CD4-positive, alpha-beta T cell treated with Interleukin-4 for 4 hours (primary cell): ENCODE data around the gene ZNRF1.
"Not testable (repeated sequence)": the region's sequence is repeated elsewhere in the genome, so short reads cannot be mapped to it uniquely, and the experiment has no call there.

Experiments used
- DNase-seq: peaks from one replicate; pipeline ENCODE4 v3.0.0-alpha.2; 2020

The ZNRF1 gene

DNA sequence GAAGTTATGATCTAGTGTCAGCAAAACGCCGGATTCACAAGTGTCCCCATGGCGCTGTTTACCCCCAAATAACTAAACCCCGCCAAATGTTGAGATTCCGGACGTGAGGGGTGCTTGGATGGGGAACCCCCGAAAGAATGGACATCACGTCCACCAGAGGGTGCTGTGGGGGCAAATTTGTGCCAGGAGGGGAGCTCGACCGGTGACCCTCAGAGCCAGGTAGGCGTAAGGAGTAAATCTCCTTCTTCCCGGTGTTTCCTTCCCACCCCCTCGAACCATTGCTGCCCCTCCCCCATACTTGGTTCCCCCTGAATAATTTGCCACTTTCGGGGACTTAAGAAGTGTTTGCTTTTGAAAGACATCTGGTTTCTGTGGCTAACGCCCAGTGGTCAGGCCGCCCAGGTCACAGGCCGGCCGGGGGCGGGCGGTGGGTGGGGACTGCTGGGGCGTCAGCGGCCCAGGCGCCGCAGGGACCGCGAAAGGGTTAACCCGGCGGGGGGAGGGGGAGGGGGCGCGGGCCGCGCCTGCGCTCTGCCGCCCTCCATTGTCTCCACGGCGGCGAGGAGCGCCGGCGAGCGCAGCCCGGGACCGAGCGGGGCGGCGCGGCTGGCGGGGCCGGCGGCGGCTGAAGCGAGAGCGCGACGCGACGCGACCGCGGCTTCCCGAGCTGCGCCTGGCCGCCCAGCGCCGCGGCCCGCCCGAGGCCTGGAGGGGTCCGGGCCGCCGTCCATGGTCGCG is at the start of gene ZNRF1:
Gene ZNRF1, plus strand, starts transcription at position 544 of the 738 bp plus-strand sequence. CDS start 648 bp downstream, outside the sequence.
- DNase-seq, result peak; percentile 79

DNA sequence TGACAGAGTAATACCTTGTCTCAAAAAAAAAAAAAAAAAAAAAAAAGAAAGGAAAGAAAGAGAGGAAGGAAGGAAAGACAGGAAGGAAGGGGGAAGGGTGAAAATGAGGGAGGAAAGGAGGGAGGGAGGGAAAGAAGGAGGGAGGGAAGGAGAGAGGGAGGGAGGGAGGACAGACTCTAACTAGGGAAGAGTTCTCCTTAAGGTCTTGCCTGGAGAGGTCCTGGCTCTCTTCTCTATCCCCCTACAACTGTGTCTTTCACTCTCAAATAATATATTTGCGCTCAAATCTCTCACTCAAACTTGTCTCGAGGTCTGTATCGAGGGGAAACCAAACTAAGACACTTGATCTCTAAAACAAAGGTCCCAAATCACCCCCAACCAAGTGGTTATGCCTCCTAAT is 49.5 kb upstream of the ZNRF1 start:
- DNase-seq, result no peak

DNA sequence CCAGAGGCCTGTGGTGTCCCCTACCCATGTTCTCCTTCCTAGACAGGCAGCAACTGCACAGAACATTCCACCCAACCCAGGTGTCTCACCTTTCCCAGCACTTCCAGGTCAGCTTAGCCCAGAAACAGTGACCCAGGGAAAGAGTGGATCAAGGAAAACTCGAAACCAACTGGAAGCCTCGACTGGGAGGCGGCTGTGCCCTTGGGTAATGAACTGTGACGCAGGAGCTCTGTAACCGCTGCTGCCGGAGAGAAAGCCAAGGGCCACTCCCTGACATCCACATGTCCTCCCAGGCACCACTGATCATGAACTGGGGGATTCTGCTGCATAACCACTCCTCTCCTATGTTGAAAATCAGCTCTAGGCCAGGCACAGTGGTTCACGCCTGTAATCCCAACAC is 48.3 kb upstream of the ZNRF1 start:
- no peak for DNase-seq

DNA sequence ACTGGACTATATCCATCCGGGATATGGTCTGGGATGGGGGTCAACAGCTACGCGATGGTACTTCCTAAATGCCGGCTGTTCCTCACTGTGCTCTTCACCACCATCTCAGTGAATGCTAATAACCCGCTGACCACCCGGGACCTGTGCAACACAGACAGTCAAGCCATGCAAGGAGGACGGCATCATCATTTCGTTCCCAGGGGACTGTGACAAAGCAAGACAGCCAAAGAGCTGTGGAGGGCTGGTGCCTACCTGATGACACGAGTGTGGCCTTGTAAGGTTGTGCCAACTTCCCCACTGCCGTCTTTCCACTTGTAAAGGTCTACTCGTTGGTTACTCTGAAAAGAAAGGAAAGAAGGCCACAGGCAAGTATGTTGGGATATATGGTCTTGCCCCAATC is 47.6 kb upstream of the ZNRF1 start:
- no peak for DNase-seq

DNA sequence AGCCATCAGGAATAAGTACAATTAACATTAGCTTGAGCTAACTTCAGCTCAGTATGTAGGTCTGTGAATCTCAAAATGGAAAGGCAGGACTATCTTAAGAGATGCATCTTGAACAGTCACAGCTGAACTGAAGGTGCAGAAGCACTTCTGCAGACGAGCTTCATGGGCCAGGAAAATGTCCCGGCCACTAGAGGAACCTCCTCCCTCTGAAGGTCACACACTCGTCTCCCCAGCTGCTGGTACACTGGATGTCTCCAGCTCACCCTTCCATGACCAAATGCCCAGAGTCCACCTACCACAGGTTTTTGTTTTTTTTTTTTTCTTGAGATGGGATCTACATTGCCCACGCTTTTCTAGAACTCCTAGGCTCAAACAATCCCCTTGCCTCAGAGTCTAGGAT is 47.1 kb upstream of the ZNRF1 start:
- no peak for DNase-seq

DNA sequence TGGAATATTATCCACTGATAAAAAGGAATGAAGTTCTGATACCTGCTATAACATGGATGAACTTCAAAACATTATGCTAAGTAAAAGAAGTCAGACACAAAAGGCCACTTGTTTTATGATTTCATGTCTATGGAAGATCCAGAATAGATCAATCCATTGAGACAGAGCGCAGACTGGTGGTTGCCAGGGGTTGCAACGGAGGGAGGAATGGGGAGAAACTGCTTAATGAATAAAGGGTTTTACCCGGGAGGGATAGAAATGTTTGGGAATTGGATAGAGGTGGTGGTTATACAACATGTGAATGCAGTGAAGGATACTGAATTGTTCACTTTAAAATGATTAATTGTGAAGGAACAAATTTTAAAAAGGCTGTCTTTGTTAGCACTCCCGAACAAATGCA is 44.1 kb upstream of the ZNRF1 start:
- DNase-seq, result no peak

DNA sequence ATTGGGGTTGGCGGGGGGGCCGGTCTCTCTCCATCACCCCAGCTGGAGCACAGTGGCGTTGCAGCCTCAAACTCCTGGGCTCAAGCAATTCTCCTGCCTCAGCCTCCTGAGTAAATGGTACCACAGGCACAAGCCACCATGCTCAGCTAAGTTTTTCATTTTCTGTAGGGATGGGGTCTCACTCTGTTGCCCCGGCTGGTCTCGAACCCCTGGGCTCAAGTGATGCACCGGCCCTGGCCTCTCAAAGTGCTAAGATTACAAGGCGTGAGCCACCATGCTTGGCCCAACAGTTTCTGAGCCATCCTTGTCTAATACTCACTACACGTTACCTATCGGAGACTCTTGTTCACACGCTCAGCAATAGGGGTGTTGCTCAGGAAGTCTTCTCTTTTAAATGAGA is 25.5 kb upstream of the ZNRF1 start:
- DNase-seq, result no peak

DNA sequence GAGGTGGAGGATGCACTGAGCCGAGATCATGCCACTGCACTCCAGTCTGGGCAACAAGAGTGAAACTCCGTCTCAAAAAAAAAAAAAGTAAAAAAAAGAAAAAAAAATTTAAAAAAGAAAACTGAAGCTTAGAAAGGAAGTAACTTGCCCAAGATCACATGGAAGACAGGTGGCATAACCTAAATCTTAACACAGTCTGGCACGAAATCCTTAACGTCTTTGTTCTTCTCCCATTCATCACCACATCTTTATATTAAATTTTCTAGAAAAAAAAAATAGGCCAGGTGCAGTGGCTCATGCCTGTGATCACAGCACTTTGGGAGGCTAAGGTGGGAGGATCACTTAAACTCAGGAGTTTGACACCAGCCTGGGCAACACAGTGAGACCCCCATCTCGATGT is 23.2 kb upstream of the ZNRF1 start:
- no peak for DNase-seq

DNA sequence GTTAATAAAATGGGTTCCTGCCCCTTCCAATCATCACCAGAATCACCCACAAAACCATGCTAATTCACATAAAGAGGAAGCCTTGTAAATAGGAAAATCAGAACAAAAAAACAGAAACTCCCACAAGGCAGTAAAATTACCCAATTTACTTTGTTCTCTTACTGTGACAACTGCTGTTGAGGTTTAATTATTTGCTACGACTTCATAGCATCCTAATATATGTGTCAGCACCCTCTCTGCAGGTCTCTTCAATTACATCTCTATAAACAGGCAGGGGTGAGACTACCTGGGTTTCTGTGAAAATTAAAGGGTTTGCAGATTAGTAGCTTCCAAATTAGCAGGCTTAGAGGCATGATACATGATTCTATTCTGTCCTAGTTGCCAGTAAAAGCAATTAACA is 16.6 kb upstream of the ZNRF1 start:
- no peak for DNase-seq

DNA sequence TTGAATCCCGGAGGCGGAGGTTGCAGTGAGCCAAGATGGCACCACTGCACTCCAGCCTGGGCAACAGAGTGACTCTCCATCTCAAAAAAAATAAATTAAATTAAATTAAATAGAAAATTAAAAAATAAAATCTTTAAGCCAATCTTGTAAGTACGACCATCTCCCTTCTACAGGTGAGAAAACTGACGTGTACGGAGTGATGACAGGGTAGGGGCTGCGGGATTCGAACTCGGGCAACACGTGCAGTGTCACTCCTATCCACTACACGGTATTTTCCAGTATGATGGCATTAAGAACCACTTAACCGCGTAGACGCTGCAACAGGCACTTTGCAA is 14.7 kb upstream of the ZNRF1 start:
- no peak for DNase-seq

DNA sequence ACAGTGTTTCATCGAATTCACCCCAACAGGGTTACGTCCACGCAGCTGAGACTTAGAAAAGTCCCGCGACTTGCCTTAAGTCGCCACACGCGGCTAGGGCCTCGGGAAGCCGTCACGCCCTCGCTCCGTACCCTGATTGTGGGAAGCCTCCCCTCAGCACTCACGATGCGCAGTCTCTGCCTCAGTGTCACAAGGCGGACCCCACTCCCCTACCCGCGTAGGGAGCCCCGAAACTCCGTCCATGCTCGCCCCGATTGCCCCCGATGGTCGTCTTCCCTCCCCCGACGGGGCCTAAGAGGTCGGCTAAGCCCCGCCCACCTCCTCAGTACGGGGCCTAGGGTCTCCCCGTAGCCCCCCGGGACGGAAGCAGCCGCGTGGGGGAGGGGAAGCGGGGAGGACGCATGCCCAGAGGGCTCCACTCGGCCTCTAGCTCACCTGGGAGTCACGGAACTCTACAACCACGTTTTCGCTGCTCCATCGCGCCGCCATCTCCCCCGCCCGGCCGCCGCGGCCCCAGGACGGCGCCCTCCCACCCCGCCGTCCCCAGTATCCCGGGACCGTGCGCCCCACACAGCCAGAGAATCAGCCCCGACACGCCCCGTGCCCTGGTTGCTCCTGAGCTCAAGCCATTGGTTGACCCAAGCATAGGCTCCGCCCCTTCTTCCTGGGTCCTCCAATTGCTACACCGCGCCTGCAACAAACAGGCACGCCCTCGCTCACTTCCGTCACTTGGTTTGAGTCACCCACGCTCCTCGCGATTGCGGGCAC is 14.1 kb upstream of the ZNRF1 start, which contains the start of gene WDR59:
Gene WDR59, minus strand, starts transcription at position 595 of the 768 bp plus-strand sequence. Its CDS starts 106 bp downstream, at position 489.
- peak; percentile 98 for DNase-seq

DNA sequence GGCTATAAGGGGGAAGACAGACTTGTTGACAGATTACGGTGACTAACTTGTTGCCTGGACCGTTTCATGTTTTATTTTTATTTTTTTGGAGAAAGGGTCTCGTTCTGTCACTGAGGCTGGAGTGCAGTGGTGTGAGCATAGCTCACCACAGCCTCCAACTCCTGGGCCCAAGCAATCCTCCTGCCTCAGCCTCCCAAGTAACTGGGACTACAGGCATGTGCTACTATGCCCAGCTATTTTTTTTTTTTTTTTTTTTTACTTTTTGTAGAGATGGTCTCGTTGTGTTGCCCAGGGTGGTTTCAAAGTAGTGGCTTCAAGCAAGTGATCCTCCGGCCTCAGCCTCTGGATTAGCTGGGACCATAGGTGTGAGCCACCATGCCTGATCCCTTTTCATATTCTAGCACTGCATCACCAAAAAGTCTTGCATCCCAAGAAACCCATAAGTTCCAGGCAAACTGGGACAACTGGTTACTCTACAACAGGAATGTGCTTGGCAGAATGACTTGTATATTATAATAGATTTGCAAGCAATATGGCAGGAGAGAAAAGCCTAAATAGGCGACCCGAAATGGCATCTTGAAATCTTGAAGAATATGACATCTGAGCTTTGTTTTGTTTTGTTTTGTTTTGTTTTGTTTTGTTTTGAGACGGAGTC is 11.7 kb upstream of the ZNRF1 start:
- DNase-seq, result no peak

DNA sequence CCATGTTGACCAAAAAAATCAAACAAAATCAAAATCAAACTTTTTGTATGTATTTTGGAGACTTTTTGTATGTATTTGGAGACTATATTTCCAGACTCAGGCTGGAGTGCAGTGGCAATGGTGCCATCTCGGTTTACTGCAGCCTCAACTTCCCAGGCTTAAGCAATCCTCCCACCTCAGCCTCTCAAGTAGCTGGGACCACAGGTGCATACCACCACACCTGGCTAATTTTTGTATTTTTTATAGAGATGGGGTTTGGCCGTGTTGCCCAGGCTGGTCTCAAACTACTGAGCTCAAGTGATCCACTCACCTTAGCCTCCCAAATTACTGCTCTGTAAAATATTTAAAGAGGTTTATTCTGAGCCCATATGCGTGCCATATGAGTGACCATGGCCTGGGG is 9.0 kb upstream of the ZNRF1 start:
- not testable (repeated sequence) for DNase-seq

DNA sequence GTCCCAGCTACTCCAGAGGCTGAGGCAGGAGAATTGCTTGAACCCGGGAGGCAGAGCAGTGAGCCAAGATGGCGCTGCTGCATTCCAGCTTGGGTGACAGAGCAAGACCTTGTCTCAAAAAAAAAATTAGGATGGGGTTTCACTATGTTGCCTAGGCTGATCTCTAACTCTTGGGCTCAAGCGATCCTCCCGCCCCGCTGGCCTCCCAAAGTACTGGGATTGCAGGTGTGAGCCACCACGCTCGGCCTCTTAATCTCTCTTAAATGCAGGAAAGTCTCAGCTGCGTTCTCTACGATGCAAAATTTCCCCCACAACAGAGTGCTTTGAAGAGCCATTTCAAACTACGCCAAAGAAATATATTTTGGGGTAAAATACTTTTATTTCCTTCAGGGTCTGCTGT is 8.0 kb upstream of the ZNRF1 start:
- no peak for DNase-seq

DNA sequence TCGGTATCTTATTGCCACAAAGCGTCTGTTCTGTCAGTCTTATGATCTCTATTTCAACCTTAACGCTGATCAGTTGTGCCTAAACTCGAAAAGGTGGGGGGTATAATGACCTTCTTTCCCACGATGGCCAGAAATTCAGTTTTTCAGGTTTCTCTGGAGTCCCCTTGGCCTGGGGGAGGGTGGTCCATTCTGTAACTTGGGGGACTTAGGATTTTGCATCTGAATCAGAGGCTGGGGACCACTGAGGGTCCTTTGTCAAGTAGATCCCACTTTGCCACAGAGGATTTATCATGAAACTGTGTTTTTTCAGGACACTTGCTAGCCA is 7.6 kb upstream of the ZNRF1 start:
- DNase-seq, result no peak

DNA sequence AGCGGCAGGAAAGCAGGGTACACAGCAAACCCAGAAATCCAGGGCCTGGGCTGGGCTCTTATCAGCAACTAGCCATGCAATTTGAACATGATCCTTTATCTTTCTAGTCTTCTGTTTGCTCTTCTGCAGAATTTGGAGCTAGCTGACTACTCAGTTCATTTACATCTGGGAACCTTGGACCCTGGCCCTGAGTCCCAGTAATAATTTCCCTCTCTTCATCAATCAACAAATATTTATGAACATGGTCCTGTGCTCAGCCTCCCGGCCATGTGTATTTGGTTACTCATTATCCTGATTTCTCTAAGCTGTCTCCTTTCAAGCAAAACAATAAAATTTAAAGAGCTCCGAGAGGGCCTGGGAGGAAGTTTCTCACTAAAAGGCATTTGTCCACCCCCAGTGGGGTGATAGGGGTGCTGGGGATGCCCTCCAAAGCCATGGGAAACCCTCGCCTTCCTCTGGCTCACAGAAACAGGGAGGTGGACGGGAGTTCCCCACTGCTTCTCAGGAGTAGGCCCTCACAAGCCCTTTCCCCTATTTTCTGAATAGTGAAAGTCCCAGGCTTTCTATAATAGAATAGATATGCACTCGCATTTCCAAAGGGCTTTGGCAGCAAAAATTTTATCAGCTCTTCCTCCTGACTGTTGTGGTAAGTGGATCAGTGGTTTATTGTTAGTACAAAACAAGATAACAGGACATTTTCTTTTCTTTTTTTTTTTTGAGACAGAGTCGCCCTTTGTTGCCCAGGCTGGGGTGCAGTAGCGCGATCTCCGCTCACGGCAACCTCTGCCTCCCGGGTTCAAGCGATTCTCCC is 7.0 kb upstream of the ZNRF1 start:
- no peak for DNase-seq

DNA sequence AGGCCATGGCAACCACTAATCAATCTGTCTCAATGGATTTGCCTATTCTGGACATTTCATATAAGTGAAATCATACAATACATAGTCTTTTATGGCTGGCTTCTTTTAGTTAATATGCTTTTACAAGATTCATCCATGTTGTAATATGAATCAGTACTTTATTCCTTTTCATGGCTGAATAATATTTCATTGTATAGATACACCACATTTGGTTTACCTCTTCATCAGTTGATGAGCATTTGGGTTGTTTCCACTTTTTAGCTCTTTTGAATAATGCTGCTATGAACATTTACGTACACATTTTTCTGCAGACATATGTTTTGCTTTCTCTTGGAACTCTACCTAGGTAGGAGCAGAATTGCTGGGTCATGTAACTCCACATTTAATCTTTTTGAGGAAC is 2.8 kb upstream of the ZNRF1 start:
- DNase-seq, result no peak

DNA sequence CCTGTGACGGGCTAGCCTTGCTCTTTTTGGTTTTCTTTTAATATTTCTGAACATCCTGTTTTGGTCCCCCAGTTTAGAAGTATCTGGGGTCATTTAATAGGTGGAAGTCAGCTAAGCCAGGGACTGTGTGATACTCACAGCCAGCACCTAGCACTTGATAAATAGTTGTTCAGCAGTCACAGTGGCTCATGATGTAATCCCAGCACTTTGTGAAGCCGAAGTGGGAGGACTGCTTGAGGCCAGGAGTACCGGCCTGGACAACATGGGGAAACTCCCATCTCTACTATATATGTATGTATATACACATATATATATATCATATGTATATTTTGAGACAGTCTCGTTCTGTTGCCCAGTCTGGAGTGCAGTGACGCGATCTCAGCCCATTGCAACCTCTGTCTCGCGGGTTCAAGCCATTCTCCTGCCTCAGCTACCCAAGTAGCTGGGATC is 1.8 kb upstream of the ZNRF1 start:
- no peak for DNase-seq

DNA sequence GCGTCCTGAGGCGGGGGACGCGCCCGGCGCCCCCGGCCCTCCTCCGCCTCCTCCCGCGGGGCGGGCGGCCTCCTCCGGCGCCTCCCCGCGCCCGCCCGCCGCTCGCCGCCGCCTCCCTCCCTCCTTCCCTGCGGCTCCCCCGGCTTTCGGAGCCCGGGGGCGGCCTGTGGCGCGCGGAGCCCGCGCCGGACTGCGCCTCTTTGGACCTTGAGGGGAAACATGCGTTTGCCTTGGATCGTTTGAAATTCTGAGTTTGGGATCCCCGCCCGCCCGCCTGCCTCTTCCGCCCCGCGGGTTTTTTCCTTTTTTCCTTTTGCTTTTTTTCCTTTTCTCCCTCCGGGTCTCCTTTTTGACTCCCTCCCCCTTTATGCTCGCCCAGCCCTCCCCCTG is 390 bp downstream of the ZNRF1 start:
- no peak for DNase-seq

DNA sequence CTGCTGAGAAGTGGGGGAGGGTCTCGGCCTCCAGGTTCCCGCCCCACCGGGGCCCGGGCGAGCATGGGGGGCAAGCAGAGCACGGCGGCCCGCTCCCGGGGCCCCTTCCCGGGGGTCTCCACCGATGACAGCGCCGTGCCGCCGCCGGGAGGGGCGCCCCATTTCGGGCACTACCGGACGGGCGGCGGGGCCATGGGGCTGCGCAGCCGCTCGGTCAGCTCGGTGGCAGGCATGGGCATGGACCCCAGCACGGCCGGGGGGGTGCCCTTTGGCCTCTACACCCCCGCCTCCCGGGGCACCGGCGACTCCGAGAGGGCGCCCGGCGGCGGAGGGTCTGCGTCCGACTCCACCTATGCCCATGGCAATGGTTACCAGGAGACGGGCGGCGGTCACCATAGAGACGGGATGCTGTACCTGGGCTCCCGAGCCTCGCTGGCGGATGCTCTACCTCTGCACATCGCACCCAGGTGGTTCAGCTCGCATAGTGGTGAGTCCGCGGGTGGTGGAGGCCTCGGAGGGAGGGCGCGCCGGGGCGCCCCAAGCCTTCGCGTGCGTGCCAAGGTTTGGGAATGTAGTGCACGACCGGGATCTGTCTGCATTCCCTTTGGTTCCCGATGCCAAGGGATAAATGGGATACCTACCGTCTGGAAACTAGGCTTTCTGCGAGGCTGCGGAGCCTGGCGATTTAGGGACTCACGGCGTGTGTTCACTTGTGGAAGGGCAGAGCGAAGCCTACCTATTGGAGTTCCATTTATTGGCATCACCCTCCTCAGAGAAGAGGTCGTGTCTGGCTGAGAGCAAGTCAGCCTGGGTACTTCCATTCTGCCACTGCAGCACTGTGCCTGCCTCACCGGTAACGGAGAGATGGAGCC is 1.0 kb downstream of the ZNRF1 start:
- peak; percentile 63 for DNase-seq

DNA sequence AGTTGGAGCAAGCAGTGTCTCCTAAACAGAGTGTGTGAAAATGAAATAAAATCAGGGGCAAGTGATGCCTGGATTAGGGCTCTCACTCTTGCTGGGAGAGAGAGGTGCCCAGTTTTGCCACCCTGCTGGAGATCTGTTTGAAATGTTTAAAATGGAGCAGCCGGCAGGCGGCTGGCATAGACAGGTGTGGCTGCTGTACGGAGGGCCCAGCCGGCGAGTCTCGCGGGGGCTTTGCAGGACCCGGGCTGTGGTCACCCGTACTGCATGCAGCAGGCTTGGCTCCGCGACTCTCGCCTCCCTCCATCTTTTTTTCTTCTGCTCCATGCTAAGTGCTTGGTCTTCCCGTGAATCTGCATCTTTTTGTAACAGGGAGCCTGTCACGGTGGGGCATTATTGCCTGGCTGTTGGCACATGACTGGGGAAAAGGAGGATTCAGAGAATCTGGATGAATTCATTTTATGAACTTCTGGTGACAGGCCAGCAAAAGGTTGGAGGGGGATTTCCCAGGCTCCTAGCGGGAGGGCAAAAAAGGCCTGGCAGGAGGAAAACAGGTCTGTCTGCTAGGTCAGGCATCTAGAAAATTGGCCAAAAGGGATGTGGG is 1.8 kb downstream of the ZNRF1 start:
- no peak for DNase-seq

DNA sequence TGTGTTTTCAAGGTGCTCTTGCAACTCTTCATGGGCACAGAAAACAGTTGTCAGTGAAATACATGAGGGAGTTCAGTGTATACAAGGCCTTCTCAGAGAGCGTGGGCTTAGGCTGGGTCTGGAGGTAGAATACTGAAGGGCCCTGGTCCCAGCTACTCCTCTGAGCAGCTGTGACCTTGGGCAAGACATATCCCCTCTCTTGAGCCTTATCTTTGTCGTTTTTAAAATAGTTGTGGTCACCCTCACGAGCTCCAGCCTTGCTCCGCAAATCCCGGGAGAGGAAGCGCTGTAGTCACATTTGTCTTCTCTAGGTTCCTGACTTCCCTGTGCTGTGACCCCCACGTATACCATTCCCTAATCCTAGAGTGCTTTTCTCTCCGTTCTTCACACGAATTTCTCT is 3.6 kb downstream of the ZNRF1 start:
- DNase-seq, result no peak
